GM19455 (cell line): ENCODE measurements around the gene C3orf20.

Experiments
- ATAC-seq: cut with Tn5 transposase; IDR thresholded peaks from one replicate; pipeline ENCODE4 v1.9.1; 2021; ENCODE audit not compliant: unreplicated experiment

The C3orf20 gene

GRCh38 chr3:14810070-14810791 lies 135.3 kb downstream of the C3orf20 start:
- ATAC-seq: no peak

DNA sequence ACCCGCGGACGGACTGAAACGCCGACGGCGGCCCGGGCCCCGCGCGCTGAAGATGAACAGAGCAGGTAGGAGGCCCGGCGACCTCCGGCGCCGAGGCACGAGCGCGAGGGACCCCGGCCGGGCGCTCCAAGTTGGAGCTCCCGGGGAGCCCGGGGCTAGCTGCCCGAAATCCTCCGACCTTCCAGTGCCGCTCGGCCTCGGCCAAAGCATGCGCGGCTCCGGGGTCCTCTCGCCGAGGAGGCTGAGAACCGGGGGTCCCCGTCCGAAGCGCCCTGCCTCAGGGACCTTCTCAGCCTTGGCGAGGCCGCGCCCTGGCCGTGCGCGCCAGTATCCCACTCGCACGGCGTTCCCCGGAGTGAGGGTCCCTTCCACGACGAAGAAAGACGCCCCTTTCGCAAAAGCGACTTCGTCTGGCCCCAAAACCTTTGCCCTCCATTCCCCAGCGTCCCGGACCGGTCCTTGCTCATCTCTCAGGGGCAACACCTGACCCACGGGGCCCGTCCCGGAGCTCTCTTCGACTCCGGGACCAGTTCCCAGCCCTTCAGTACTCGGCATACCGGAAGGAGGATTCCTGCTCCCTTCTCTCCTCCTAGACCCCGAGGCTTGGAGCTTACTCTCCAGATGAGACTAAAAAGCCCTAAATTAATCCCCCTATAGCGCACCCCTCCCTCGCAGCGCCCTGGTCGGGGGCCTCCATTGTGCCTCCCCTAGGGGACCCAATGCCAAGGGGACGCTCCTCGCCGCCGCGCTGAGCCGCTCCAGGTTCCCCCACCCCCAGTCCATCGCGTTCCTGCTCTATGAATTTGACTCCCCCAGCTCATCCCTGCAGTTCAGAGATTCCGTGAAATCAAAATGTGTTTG lies 136.1 kb downstream of the C3orf20 start:
- no peak for ATAC-seq

- ATAC-seq: no peak
These were observed 136.7 kb downstream of the C3orf20 start for GRCh38 chr3:14811684-14812083.

DNA sequence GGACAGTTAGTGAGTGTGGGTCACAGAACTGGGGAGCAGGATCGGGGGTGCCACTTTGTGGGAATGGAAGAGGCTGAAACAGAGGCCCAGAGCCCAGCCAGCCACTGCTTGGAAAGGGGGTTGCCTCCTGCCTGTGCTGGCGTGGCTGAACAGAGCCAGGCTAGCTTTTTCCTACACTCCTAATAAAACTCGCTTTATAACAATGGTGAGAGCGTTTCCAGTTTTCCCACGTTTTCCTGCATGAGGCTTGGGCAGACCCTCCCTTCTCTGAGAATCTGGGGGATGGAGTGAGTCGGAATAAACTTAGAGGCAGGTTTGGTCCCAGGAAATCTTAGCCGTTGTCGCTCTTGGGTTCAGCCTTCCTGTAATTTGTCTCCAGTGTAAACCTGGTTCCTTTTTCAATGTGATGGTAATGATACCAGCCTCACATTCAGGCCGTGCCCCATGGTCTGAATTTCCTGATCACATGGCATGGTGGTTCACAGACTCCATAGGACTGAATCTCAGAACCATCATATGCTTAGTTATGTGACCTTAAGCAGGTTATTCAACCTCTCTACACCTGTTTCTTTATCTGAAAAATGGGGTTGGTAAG lies 137.4 kb downstream of the C3orf20 start:
- ATAC-seq: no peak

DNA sequence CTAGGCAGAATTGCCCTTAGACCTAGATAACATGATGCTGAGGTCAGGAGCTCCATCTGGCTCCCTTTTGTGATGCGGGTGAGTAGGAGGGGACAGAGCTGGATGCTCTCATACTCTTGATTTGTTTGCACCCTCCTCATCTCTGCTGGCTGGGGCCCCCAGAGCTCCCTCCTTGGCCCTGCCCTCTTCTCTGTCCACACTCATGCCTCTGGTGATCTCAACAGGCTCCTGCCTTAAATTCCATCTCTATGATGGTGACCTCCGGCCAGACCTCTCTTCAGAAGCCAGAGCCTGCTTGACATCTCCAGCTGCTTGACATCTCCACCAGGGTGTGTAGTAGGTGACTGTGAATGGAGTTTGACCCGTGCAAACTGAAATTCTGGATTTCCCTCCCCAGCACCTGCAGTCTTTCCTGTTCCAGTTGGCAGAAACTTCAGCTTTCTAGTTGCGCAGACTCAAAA lies 139.5 kb downstream of the C3orf20 start:
- no peak for ATAC-seq

DNA sequence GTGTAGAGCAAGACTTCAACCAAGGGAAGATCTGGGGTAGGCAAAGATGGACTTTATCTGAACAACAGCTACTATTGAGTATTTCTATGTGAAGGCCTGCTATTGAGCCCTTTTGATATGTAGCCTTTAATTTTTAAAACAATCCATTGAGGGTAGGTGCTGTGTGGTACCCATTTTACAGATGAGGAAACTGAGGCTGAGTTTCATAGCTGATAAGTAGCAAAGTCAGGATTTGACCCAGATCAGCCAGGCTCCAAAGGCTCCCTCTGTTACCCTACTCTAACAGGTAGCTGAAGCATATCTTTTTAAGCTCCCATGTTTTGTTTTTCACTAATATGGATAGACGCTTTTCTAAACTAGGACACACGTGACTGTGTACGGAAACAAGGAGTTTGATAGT lies 141.4 kb downstream of the C3orf20 start:
- ATAC-seq: no peak

GRCh38 chr3:14818804-14819500 lies 144.0 kb downstream of the C3orf20 start, which contains the start of gene FGD5:
Gene FGD5, plus strand, starts transcription at chr3:14818962. Its CDS starts 110 bp downstream, at chr3:14819072.
- ATAC-seq: no peak

GRCh38 chr3:14819671-14820070 lies 144.7 kb downstream of the C3orf20 start:
- ATAC-seq: no peak

DNA sequence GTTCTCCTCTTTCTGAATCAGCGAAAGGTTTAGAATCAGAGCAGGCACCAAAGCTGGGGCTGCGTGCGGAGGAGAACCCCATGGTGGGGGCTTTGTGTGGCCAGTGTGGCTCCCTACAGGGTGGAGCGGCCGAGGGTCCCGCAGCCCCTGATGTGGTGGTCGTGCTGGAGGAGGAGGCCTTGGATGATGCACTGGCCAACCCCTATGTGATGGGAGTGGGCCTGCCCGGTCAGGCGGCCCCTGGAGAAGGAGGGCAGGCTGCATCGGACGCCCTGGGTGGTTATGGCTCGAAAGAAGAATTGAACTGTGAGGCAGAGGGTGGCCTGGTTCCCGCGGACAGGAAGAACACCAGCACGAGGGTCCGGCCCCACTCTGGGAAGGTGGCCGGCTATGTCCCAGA lies 145.2 kb downstream of the C3orf20 start:
- no peak for ATAC-seq

GRCh38 chr3:14821151-14821550 lies 146.2 kb downstream of the C3orf20 start:
- no peak for ATAC-seq

DNA sequence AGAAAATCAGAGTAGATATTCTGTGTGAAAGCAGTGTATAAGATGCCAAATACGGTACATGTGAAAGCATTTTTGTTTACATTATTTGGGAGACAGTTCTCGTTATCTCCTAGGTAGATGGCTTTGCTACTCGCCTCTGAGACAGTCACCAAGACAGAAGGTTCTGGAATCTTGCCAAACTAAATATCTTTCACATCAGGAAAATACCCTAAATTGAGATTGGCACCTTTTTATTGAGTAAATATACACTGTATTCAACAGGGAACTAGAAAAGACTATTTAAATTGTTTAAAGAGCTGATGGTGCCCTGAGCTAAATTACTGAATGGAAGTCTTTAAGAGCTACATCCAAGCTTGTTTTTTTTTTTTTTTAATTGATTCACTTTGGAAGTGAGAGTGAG lies 147.2 kb downstream of the C3orf20 start:
- no peak for ATAC-seq
